ENCODE measurements around the gene MAML2. TPM values are rescaled to one million over a fixed set of nuclear protein-coding genes. Genes with fewer than 3 reads are reported as not detected.

The MAML2 gene
- total RNA-seq, 3 donors from 2014 or later, result 45.6 to 82.8 (median 68.2) TPM

- no peak for DNase-seq (ENCODE audit: low spot score in 2 of 2)
- intact Hi-C loops (cut with DNase I; ENCODE audit: low total_unique reads), result no loop called here
- Histone ChIP-seq H3K4me1 (no peaks in the 10 kb centered on the region), H3K27ac (no peak overlapping the region), H3K4me3 (no peak overlapping the region), H3K9me3 (no peaks in the 10 kb centered on the region), H3K27me3 (no peaks in the 10 kb centered on the region), H3K36me3 (no peaks in the 10 kb centered on the region)
- TF ChIP-seq, protein P1, sequence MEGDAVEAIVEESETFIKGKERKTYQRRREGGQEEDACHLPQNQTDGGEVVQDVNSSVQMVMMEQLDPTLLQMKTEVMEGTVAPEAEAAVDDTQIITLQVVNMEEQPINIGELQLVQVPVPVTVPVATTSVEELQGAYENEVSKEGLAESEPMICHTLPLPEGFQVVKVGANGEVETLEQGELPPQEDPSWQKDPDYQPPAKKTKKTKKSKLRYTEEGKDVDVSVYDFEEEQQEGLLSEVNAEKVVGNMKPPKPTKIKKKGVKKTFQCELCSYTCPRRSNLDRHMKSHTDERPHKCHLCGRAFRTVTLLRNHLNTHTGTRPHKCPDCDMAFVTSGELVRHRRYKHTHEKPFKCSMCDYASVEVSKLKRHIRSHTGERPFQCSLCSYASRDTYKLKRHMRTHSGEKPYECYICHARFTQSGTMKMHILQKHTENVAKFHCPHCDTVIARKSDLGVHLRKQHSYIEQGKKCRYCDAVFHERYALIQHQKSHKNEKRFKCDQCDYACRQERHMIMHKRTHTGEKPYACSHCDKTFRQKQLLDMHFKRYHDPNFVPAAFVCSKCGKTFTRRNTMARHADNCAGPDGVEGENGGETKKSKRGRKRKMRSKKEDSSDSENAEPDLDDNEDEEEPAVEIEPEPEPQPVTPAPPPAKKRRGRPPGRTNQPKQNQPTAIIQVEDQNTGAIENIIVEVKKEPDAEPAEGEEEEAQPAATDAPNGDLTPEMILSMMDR (IDR thresholded peaks at IDR 0.05), result no peak
- TF ChIP-seq POLR2A (IDR thresholded peaks at IDR 0.05), result no peak
- no peak for TF ChIP-seq POLR2AphosphoS5 (IDR thresholded peaks at IDR 0.05)
Measured at GRCh38 chr11:95975343-95975742, 367.7 kb downstream of the MAML2 start.

GRCh38 chr11:95972060-95972459 is 370.9 kb downstream of the MAML2 start:
- no peak for TF ChIP-seq POLR2A (IDR thresholded peaks at IDR 0.05)
- no peak for TF ChIP-seq POLR2AphosphoS5 (IDR thresholded peaks at IDR 0.05)
- TF ChIP-seq, protein P1 (IDR thresholded peaks at IDR 0.05), result no peak
- H3K27ac ChIP-seq, result no peak overlapping the region
- no peaks in the 10 kb centered on the region for H3K27me3 ChIP-seq
- no peak for DNase-seq (ENCODE audit: low spot score in 2 of 2)
- intact Hi-C loops (cut with DNase I; ENCODE audit: low total_unique reads), result loop anchor here (5.0 kb wide), 1 partner anchor 825 kb away; no protein-coding TSS in a partner anchor
- H3K9me3 ChIP-seq, result no peaks in the 10 kb centered on the region
- H3K4me1 ChIP-seq, result no peaks in the 10 kb centered on the region
- no peak overlapping the region for H3K4me3 ChIP-seq
- H3K36me3 ChIP-seq, result no peaks in the 10 kb centered on the region

DNA sequence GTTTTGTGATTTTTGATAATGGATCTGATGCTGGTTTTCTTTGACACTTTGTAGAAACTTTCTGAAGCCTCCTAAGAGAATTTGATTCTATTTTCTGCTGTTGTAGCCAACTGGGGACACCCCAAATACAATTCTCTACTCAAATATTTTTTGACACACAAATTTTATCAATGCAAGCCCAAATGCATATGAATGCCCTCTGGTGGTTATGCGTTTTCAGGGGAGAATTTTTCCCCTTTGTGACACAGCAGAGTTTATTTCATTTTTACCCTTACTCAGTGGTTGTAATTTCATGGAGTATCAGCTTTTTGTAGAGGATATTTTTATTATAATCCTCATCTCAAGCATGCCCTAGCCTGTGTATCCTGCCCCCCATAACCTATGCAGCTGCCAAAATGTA is 374.4 kb downstream of the MAML2 start:
- Histone ChIP-seq H3K4me3 (no peak overlapping the region), H3K36me3 (no peaks in the 10 kb centered on the region), H3K9me3 (no peaks in the 10 kb centered on the region), H3K4me1 (no peaks in the 10 kb centered on the region), H3K27ac (no peak overlapping the region), H3K27me3 (no peaks in the 10 kb centered on the region)
- intact Hi-C loops (cut with DNase I; ENCODE audit: low total_unique reads), result no loop called here
- TF ChIP-seq, protein P1 (IDR thresholded peaks at IDR 0.05), result no peak
- TF ChIP-seq POLR2AphosphoS5 (IDR thresholded peaks at IDR 0.05) (no peak), POLR2A (IDR thresholded peaks at IDR 0.05) (no peak)
- DNase-seq (ENCODE audit: low spot score in 2 of 2), result no peak

GRCh38 chr11:95964281-95964680 is 378.7 kb downstream of the MAML2 start:
- intact Hi-C loops (cut with DNase I; ENCODE audit: low total_unique reads), result no loop called here

DNA sequence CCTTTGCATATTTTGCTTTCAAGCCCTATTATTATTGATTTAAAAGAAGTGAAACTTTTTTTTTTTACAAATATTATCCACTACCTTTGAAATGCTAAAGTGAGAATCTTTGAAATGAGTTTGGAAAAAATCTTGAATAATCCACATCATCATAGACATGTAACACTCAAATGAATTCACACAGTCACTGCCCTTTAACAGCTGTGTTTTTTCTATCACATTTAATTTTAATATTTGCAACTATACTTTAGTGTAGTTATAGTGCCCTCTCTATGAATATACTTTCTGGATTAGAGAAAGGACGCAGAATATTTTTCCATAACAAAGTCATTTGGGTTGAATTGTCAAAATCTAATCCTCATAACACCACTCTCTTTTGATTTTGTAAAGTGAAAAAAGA is 381.2 kb downstream of the MAML2 start:
- no peak for DNase-seq (ENCODE audit: low spot score in 2 of 2)
- Histone ChIP-seq H3K4me3 (no peak overlapping the region), H3K27me3 (no peaks in the 10 kb centered on the region), H3K36me3 (no peaks in the 10 kb centered on the region), H3K27ac (no peak overlapping the region), H3K4me1 (no peaks in the 10 kb centered on the region), H3K9me3 (no peaks in the 10 kb centered on the region)
- intact Hi-C loops (cut with DNase I; ENCODE audit: low total_unique reads), result no loop called here
- TF ChIP-seq POLR2AphosphoS5 (IDR thresholded peaks at IDR 0.05) (no peak), POLR2A (IDR thresholded peaks at IDR 0.05) (no peak)
- TF ChIP-seq, protein P1 (IDR thresholded peaks at IDR 0.05), result no peak

More at GRCh38 chr11:95964281-95964680, 378.7 kb downstream of the MAML2 start:
- Histone ChIP-seq H3K4me1 (no peaks in the 10 kb centered on the region), H3K27ac (no peak overlapping the region), H3K36me3 (no peaks in the 10 kb centered on the region), H3K4me3 (no peak overlapping the region), H3K27me3 (no peaks in the 10 kb centered on the region), H3K9me3 (no peaks in the 10 kb centered on the region)
- TF ChIP-seq POLR2A (IDR thresholded peaks at IDR 0.05), result no peak
- DNase-seq (ENCODE audit: low spot score in 2 of 2), result no peak

DNA sequence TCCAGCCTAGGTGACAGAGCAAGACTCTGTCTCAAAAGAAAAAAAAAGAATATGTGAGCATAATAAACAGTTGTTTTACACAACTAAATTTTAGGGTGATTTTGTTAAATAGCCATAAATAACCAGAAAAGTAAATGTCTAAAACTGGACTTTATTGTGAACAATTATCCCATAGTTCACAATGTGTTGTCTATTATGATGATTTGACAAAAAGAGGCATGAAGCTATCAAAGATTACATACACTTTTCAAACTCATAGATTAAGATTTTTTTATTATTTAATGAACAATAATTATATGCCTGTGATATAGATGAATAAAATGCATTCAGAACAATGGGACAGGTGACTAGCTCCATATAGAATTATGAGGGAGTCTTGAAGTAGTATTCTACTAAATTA is 392.1 kb downstream of the MAML2 start:
- Histone ChIP-seq H3K9me3 (no peaks in the 10 kb centered on the region), H3K4me3 (no peak overlapping the region), H3K27ac (no peak overlapping the region), H3K36me3 (no peaks in the 10 kb centered on the region), H3K4me1 (no peaks in the 10 kb centered on the region), H3K27me3 (no peaks in the 10 kb centered on the region)
- TF ChIP-seq POLR2A (IDR thresholded peaks at IDR 0.05), result no peak
- TF ChIP-seq POLR2AphosphoS5 (IDR thresholded peaks at IDR 0.05), result no peak
- TF ChIP-seq, protein P1 (IDR thresholded peaks at IDR 0.05), result no peak
- intact Hi-C loops (cut with DNase I; ENCODE audit: low total_unique reads), result no loop called here
- DNase-seq (ENCODE audit: low spot score in 2 of 2), result no peak
